ENCODE results near the gene PIGS.

- TF ChIP-seq CTCF (IDR thresholded peaks at IDR 0.05 in 2 of 3, conservative IDR thresholded peaks at IDR 0.05 in 1 of 3; ENCODE audit: insufficient read depth in 2 of 3, low read depth in 1 of 3, low read length in 3 of 3): no peak
- TF ChIP-seq CEBPB (tag; IDR thresholded peaks at IDR 0.05): no peak
- no peak for TF ChIP-seq ZNF707 (CRISPR knock-in tag; conservative IDR thresholded peaks at IDR 0.05)
- no peak for TF ChIP-seq L3MBTL2 (IDR thresholded peaks at IDR 0.05)
Observed at GRCh38 chr17:28584434-28584833, 13.1 kb upstream of the PIGS start.
